Esophagus squamous epithelium (tissue), 5 donors: ENCODE data around the gene DLG2. TPM values are rescaled to one million over a fixed set of nuclear protein-coding genes. Genes with fewer than 3 reads are reported as not detected.

Source experiments
- DNase-seq: peaks from one replicate; lab custom pipeline; 2025; lab: John Stamatoyannopoulos, UW
- H3K27ac ChIP-seq, 4 donors: fragments of 200-600 bp; sonication (generic); one replicate each; pipeline ENCODE4 v1.5.1; 2016 to 2019; ENCODE audit warnings: mild to moderate bottlenecking in 1 of 4
- H3K27me3 ChIP-seq, 4 donors: fragments of 200-600 bp; sonication (generic); 1 replicate in 3 of 4; 2 replicates in 1 of 4; pipeline versions ENCODE4 v1.5.1 to v1.6.0; 2017 to 2021; ENCODE audit warnings: antibody characterized with exemption in 1 of 4
- H3K36me3 ChIP-seq, 3 donors: fragments of 200-600 bp; sonication (generic); one replicate each; pipeline ENCODE4 v1.5.1; 2016 to 2019
- H3K4me1 ChIP-seq, 3 donors: fragments of 200-600 bp; sonication (generic); one replicate each; pipeline ENCODE4 v1.5.1; 2017 to 2019
- H3K4me3 ChIP-seq, 4 donors: fragments of 200-600 bp; sonication (generic); 1 replicate in 3 of 4; 2 replicates in 1 of 4; pipeline ENCODE4 v1.5.1; 2016 to 2019; ENCODE audit warnings: mild to moderate bottlenecking in 2 of 4, moderate library complexity in 1 of 4
- H3K9me3 ChIP-seq, 3 donors: fragments of 200-600 bp; sonication (generic); one replicate each; pipeline ENCODE4 v1.5.1; 2016 to 2019
- POLR2A ChIP-seq, 4 donors: fragments of 450-650 bp; IDR thresholded peaks; one replicate each; pipeline ENCODE4 v1.6.1; 2017; ENCODE audit warnings: antibody characterized with exemption in 4 of 4, mild to moderate bottlenecking in 4 of 4, moderate library complexity in 3 of 4
- WGBS, 2 donors: methylation state at CpG; one replicate each; pipeline ENCODE4 v1.1.5; 2018; 5-methylcytosine and 5-hydroxymethylcytosine counted together
- intact Hi-C: fragments of 100-400 bp; cut with DNase I; formaldehyde crosslinking; loops from one replicate; pipeline ENCODE4 v1.15.0; 2022
- total RNA-seq, 4 donors: library from RNA; depleted of rRNA; stranded (reverse); fragments of >200 nt; gene quantifications; one replicate each; pipeline ENCODE4 v1.1.0, GENCODE V29; 2016
- TF ChIP-seq, protein P1 (sequence below), 6 experiments: fragments of 450-650 bp in 4 of 6; fragments of 200-600 bp in 2 of 6; sonication (generic) in 2 of 6; IDR thresholded peaks; one replicate each; pipeline ENCODE4 v1.5.1; 2016 to 2019; ENCODE audit warnings: antibody characterized with exemption in 6 of 6, mild to moderate bottlenecking in 4 of 6, moderate library complexity in 4 of 6
- donor health status: DM: yes; HTN: yes; CAD: no.

Gene DLG2
- total RNA-seq, 4 donors from 2014 or later = 2.9 to 27.7 (median 12.6) TPM

DNA sequence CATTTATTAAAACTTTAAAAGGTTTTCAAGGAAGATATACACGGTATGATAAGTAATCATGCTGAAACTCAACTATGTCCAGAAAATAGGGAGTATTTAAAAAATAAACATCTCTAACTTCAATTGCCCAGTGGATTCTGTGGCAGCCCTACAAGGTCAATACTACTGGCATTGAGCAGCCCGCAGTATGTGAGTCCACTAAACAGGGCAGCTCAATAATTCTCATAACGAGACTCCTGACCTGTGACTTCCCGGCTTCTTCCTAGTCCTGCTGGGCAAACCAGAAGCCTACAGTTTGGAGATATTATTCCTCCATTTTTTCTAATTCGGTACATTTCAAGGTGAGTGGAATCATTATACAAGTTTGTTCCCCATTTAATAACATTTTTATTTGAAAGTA lies 1760.5 kb downstream of the DLG2 start:
- Histone ChIP-seq H3K9me3 (no peaks in the 10 kb centered on the region), H3K36me3 (no peaks in the 10 kb centered on the region), H3K27ac (no peak overlapping the region), H3K4me1 (no peaks in the 10 kb centered on the region), H3K4me3 (no peak overlapping the region), H3K27me3 (no peaks in the 10 kb centered on the region)
- WGBS, 2 donors = 73 to 82% methylated on average over 5 of the region's 5 CpGs
- no peak for DNase-seq
- no peak for TF ChIP-seq POLR2A (IDR thresholded peaks at IDR 0.05)
- TF ChIP-seq, protein P1, sequence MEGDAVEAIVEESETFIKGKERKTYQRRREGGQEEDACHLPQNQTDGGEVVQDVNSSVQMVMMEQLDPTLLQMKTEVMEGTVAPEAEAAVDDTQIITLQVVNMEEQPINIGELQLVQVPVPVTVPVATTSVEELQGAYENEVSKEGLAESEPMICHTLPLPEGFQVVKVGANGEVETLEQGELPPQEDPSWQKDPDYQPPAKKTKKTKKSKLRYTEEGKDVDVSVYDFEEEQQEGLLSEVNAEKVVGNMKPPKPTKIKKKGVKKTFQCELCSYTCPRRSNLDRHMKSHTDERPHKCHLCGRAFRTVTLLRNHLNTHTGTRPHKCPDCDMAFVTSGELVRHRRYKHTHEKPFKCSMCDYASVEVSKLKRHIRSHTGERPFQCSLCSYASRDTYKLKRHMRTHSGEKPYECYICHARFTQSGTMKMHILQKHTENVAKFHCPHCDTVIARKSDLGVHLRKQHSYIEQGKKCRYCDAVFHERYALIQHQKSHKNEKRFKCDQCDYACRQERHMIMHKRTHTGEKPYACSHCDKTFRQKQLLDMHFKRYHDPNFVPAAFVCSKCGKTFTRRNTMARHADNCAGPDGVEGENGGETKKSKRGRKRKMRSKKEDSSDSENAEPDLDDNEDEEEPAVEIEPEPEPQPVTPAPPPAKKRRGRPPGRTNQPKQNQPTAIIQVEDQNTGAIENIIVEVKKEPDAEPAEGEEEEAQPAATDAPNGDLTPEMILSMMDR (IDR thresholded peaks at IDR 0.05) = no peak
- intact Hi-C loops = no loop called here

DNA sequence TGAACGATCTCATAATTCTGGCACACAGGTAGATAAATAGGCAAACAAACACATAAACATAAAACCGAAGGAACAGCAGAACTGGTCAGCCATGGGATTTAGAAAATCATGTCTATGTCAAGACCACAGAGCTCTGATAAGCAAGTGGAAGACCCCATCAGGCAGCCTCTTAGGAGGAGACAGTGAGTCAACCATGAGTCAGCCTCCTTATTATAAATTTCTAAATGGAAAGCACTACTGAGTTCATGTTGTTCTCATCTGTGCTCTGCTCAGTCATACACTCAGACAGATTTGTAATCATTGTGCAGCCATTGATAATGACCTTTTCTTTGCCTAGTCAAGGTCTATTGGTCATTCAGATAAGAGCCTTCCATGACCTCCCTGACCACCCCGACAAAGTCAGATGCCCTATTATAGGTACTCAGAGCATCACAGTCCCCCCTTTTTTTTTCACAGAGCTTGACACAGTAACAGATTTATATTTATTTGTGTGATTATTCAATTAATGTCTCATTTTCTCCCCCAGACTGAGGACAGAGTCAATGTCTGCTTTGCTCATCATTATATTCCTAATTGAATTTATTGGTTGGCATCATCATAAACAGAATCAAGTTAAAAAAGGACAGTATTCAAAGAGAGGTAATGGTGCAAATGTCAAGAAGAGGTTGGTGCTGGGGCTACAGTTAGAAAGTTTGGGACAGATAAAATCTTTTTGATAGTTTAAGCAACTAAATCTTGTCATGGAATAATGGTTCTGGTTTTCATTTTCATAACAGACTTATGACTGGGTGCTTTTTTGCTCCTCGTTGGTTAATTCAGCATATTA lies 1761.3 kb downstream of the DLG2 start:
- no peak for DNase-seq
- Histone ChIP-seq H3K4me1 (no peaks in the 10 kb centered on the region), H3K27ac (no peak overlapping the region), H3K36me3 (no peaks in the 10 kb centered on the region), H3K27me3 (no peaks in the 10 kb centered on the region), H3K4me3 (no peak overlapping the region), H3K9me3 (no peaks in the 10 kb centered on the region)
- TF ChIP-seq, protein P1 (IDR thresholded peaks at IDR 0.05) = no peak
- no peak for TF ChIP-seq POLR2A (IDR thresholded peaks at IDR 0.05)
- intact Hi-C loops = no loop called here
- 60 to 77% methylated on average over 4 of the region's 4 CpGs for WGBS, 2 donors

DNA sequence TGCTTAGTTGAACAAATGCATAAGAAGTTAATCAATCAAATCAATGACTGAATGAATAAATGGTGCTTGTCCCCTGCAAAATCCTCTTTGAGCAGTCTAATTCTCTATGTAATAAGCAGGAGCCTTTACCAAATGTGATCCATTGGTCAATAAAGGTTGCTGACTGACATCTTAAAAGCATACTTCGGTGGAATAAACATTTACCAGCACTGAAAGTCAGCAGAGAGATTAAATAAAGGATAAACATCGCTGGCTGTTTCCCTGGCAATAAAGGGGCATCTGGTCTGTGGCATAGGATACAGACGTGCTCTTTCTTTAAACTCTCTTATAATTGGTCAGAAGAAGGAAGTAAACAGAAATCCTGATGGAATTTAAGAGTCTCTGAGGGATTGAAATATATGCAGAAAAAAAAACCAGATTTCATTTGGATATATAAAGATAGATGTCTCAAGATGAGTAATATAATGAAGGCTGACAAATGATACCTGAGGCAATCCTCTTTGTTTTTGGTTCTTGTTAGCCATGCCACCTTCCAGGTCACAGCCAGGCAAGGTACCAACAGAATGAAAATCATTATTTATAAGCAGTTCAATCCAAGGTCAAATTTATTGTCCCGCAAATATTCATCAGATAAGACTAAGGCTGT lies 1762.6 kb downstream of the DLG2 start:
- no peaks in the 10 kb centered on the region for H3K36me3 ChIP-seq
- no peak for TF ChIP-seq POLR2A (IDR thresholded peaks at IDR 0.05)
- TF ChIP-seq, protein P1 (IDR thresholded peaks at IDR 0.05) = no peak
- no peak for DNase-seq
- no peak overlapping the region for H3K4me3 ChIP-seq
- no peak overlapping the region for H3K27ac ChIP-seq
- no peaks in the 10 kb centered on the region for H3K27me3 ChIP-seq
- no peaks in the 10 kb centered on the region for H3K4me1 ChIP-seq
- 33 to 42% methylated on average over 4 of the region's 4 CpGs for WGBS, 2 donors
- intact Hi-C loops = no loop called here
- no peaks in the 10 kb centered on the region for H3K9me3 ChIP-seq

DNA sequence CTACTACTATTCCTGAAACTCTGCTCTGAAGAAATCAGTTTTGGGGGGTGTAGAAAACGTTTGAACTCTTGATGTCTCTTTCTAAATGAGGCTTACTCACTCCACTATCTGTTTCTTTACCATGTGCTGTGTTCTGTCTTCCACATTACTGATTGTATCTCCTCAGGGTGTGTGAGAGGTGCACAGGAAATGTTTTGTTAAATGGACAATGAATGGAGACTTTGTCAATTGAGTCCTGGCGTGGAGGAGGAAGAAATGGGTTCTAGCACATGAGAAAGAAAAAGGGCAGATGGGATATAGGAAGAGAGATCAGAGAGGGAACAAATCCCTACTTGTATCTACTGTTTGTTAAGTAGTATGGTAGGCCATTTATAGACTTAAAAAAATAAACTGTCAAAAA lies 1763.9 kb downstream of the DLG2 start:
- DNase-seq = no peak
- TF ChIP-seq, protein P1 (IDR thresholded peaks at IDR 0.05) = no peak
- no peak for TF ChIP-seq POLR2A (IDR thresholded peaks at IDR 0.05)
- H3K27me3 ChIP-seq = no peaks in the 10 kb centered on the region
- H3K27ac ChIP-seq = no peak overlapping the region
- H3K36me3 ChIP-seq = no peaks in the 10 kb centered on the region
- intact Hi-C loops = no loop called here
- H3K4me1 ChIP-seq = no peaks in the 10 kb centered on the region
- H3K9me3 ChIP-seq = no peaks in the 10 kb centered on the region
- H3K4me3 ChIP-seq = no peak overlapping the region
- 16 to 21% methylated on average over 2 of the region's 2 CpGs for WGBS, 2 donors

DNA sequence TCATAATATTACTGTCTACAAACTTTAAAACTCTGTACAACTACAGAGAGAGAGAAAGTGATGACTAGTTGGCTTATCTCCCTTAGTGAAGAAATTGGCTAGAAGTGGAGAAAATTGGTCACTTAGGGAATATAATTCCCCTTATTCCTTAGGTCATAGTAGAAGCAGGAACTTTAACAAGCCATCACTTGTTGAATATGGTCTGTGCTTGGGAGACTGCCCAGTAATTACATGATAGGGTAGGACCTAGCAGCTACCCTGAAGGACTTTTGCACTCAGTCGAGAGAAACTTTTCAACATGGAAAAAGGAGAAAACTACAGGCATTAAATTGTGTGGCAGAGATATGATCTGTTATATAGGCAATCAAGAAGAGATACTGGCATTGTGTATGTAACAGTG lies 1764.5 kb downstream of the DLG2 start:
- TF ChIP-seq, protein P1 (IDR thresholded peaks at IDR 0.05) = no peak
- TF ChIP-seq POLR2A (IDR thresholded peaks at IDR 0.05) = no peak
- no peaks in the 10 kb centered on the region for H3K36me3 ChIP-seq
- no peaks in the 10 kb centered on the region for H3K4me1 ChIP-seq
- H3K9me3 ChIP-seq = no peaks in the 10 kb centered on the region
- no peak overlapping the region for H3K27ac ChIP-seq
- H3K27me3 ChIP-seq = no peaks in the 10 kb centered on the region
- WGBS, 2 donors = 41 to 50% methylated on average over 1 of the region's 1 CpG
- H3K4me3 ChIP-seq = no peak overlapping the region
- intact Hi-C loops = no loop called here
- DNase-seq = no peak
